SIG-M5 (cell line): ENCODE measurements around the gene CHST11.
A peak's percentile ranks its signal among the peaks of the same experiment; 100 is the strongest.

Source experiments
- DNase-seq: peaks from one replicate; lab custom pipeline; 2025; lab: John Stamatoyannopoulos, UW

Gene CHST11

GRCh38 chr12:104653730-104654664 lies 197.2 kb downstream of the CHST11 start:
- no peak for DNase-seq

- no peak for DNase-seq
These were observed 198.2 kb downstream of the CHST11 start for GRCh38 chr12:104654665-104655609.

GRCh38 chr12:104656383-104656782 lies 199.6 kb downstream of the CHST11 start:
- DNase-seq, result no peak

- no peak for DNase-seq
These were observed 200.2 kb downstream of the CHST11 start for GRCh38 chr12:104656921-104657320.

- DNase-seq, result no peak
These were observed 201.2 kb downstream of the CHST11 start for GRCh38 chr12:104657726-104658484.

- no peak for DNase-seq
These were observed 202.3 kb downstream of the CHST11 start for GRCh38 chr12:104659058-104659457.

GRCh38 chr12:104662203-104662602 lies 205.5 kb downstream of the CHST11 start:
- no peak for DNase-seq

GRCh38 chr12:104662908-104663307 lies 206.2 kb downstream of the CHST11 start:
- DNase-seq, result no peak

GRCh38 chr12:104664351-104664750 lies 207.6 kb downstream of the CHST11 start:
- no peak for DNase-seq

- no peak for DNase-seq
These were observed 208.5 kb downstream of the CHST11 start for GRCh38 chr12:104665296-104665695.

- no peak for DNase-seq
These were observed 210.4 kb downstream of the CHST11 start for GRCh38 chr12:104667139-104667538.

- DNase-seq, result no peak
These were observed 211.5 kb downstream of the CHST11 start for GRCh38 chr12:104668274-104668718.

GRCh38 chr12:104669089-104669721 lies 212.5 kb downstream of the CHST11 start:
- DNase-seq, result no peak

GRCh38 chr12:104669851-104670337 lies 213.1 kb downstream of the CHST11 start:
- DNase-seq, result peak; percentile 73

- no peak for DNase-seq
These were observed 214.0 kb downstream of the CHST11 start for GRCh38 chr12:104670439-104671408.

- DNase-seq, result peak; percentile 61
These were observed 214.8 kb downstream of the CHST11 start for GRCh38 chr12:104671409-104672095.

GRCh38 chr12:104672096-104672445 lies 215.3 kb downstream of the CHST11 start:
- DNase-seq, result no peak

GRCh38 chr12:104672501-104673265 lies 215.9 kb downstream of the CHST11 start:
- no peak for DNase-seq

- no peak for DNase-seq
These were observed 216.5 kb downstream of the CHST11 start for GRCh38 chr12:104673294-104673693.
